SK-N-MC (cell line): Measurements from ENCODE around the gene SMU1.

Source experiments
- EZH2 ChIP-seq: fragments of 200-600 bp; sonication (generic); IDR thresholded peaks from one replicate; pipeline ENCODE4 v1.6.1; 2017; ENCODE audit warnings: antibody characterized with exemption
- POLR2AphosphoS5 ChIP-seq: IDR thresholded peaks from 2 replicates; pipeline ENCODE4 v1.6.1; 2012; ENCODE audit warnings: mild to moderate bottlenecking, low read depth, low read length, borderline replicate concordance

DNA sequence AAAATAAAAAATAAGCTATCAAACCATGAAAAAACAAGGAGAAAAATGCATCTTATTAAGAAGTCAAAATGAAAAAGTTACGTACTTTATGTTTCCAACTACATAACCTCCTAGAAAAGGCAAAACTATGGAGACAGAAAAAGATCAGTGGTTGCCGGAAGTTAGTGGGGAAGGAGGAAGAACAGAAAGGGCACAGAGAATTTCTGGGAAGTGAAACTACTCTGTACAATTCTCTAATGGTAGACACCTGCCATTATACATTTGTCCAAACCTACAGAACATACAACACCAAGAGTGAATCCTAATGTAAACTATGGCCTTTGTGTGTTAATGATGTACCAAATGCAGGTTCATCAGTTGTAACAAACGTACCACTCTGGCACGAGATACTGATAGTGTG lies 25.3 kb downstream of the SMU1 start:
- no peak for TF ChIP-seq POLR2AphosphoS5
- no peak for TF ChIP-seq EZH2
